ENCODE results near the gene YBX2.

- TF ChIP-seq HDGF (IDR thresholded peaks at IDR 0.05; ENCODE audit: borderline replicate concordance) (no peak), FOXA1 (IDR thresholded peaks at IDR 0.05) (no peak), SUZ12 (IDR thresholded peaks at IDR 0.05) (no peak), CTBP1 (IDR thresholded peaks at IDR 0.05; ENCODE audit: borderline replicate concordance) (no peak), SP1 (IDR thresholded peaks at IDR 0.05) (no peak), NFRKB (IDR thresholded peaks at IDR 0.05) (no peak), TARDBP (IDR thresholded peaks at IDR 0.05) (no peak), BHLHE40 (IDR thresholded peaks at IDR 0.05; ENCODE audit: borderline replicate concordance) (no peak), FOXK2 (IDR thresholded peaks at IDR 0.05) (no peak), FOXM1 (IDR thresholded peaks at IDR 0.05; ENCODE audit: borderline replicate concordance) (no peak)
Measured at GRCh38 chr17:7289256-7290032, 5.0 kb downstream of the YBX2 start.

Data from HEK293T (cell line).